ENCODE results near the gene AAK1. TPM values are rescaled to one million over a fixed set of nuclear protein-coding genes. Genes with fewer than 3 reads are reported as not detected.
"Not testable (repeated sequence)": the region's sequence is repeated elsewhere in the genome, so short reads cannot be mapped to it uniquely, and the experiment has no call there.

AAK1 gene
- polyA plus RNA-seq, 1 donor from 2014 or later: 26.7 TPM

GRCh38 chr2:69663860-69664259, 20.3 kb upstream of the AAK1 start:
- Histone ChIP-seq H3K27ac (ENCODE audit: low read length) (no peak overlapping the region), H3F3A (ENCODE audit: insufficient read depth, low read length, poor library complexity, severe bottlenecking) (no peaks in the 10 kb centered on the region), H4K20me1 (ENCODE audit: insufficient read depth) (no peaks in the 10 kb centered on the region), H3K79me2 (replicated peaks; ENCODE audit: insufficient read depth, low read length) (no peaks in the 10 kb centered on the region), H3K9me3 (ENCODE audit: low read length) (peaks cover 4% of the 10 kb centered on the region), H3K9me2 (ENCODE audit: insufficient read depth, low read length) (no peaks in the 10 kb centered on the region), H3K4me2 (ENCODE audit: low read length) (no peak overlapping the region), H3K9ac (ENCODE audit: low read length) (no peak overlapping the region), H3K4me3 (ENCODE audit: low read length) (no peak overlapping the region), H3K27me3 (ENCODE audit: insufficient read depth, low read depth, low read length) (no peaks in the 10 kb centered on the region), H2AFZ (ENCODE audit: low read depth, low read length) (no peak overlapping the region), H3K36me3 (ENCODE audit: insufficient read depth, low read length) (no peaks in the 10 kb centered on the region)
- TF ChIP-seq MXI1 (conservative IDR thresholded peaks at IDR 0.05; ENCODE audit: poor library complexity, severe bottlenecking) (no peak), POLR2AphosphoS5 (IDR thresholded peaks at IDR 0.05) (no peak), SMC3 (conservative IDR thresholded peaks at IDR 0.05; ENCODE audit: poor library complexity) (no peak), TAF1 (IDR thresholded peaks at IDR 0.05; ENCODE audit: low read depth) (no peak), RAD21 (conservative IDR thresholded peaks at IDR 0.05) (no peak), EP300 (conservative IDR thresholded peaks at IDR 0.05; ENCODE audit: poor library complexity, severe bottlenecking) (no peak), EZH2 (IDR thresholded peaks at IDR 0.05; ENCODE audit: borderline replicate concordance, insufficient read depth, low read length, poor library complexity, severe bottlenecking) (no peak)
- TF ChIP-seq, protein P1, sequence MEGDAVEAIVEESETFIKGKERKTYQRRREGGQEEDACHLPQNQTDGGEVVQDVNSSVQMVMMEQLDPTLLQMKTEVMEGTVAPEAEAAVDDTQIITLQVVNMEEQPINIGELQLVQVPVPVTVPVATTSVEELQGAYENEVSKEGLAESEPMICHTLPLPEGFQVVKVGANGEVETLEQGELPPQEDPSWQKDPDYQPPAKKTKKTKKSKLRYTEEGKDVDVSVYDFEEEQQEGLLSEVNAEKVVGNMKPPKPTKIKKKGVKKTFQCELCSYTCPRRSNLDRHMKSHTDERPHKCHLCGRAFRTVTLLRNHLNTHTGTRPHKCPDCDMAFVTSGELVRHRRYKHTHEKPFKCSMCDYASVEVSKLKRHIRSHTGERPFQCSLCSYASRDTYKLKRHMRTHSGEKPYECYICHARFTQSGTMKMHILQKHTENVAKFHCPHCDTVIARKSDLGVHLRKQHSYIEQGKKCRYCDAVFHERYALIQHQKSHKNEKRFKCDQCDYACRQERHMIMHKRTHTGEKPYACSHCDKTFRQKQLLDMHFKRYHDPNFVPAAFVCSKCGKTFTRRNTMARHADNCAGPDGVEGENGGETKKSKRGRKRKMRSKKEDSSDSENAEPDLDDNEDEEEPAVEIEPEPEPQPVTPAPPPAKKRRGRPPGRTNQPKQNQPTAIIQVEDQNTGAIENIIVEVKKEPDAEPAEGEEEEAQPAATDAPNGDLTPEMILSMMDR (IDR thresholded peaks at IDR 0.05; ENCODE audit: poor library complexity, severe bottlenecking): no peak
- TF ChIP-seq, protein P2, sequence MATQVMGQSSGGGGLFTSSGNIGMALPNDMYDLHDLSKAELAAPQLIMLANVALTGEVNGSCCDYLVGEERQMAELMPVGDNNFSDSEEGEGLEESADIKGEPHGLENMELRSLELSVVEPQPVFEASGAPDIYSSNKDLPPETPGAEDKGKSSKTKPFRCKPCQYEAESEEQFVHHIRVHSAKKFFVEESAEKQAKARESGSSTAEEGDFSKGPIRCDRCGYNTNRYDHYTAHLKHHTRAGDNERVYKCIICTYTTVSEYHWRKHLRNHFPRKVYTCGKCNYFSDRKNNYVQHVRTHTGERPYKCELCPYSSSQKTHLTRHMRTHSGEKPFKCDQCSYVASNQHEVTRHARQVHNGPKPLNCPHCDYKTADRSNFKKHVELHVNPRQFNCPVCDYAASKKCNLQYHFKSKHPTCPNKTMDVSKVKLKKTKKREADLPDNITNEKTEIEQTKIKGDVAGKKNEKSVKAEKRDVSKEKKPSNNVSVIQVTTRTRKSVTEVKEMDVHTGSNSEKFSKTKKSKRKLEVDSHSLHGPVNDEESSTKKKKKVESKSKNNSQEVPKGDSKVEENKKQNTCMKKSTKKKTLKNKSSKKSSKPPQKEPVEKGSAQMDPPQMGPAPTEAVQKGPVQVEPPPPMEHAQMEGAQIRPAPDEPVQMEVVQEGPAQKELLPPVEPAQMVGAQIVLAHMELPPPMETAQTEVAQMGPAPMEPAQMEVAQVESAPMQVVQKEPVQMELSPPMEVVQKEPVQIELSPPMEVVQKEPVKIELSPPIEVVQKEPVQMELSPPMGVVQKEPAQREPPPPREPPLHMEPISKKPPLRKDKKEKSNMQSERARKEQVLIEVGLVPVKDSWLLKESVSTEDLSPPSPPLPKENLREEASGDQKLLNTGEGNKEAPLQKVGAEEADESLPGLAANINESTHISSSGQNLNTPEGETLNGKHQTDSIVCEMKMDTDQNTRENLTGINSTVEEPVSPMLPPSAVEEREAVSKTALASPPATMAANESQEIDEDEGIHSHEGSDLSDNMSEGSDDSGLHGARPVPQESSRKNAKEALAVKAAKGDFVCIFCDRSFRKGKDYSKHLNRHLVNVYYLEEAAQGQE (IDR thresholded peaks at IDR 0.05; ENCODE audit: borderline replicate concordance): no peak

- H3K79me2 ChIP-seq (replicated peaks; ENCODE audit: insufficient read depth, low read length); H3K9me2 ChIP-seq (ENCODE audit: insufficient read depth, low read length); H3K9ac ChIP-seq (ENCODE audit: low read length); H3K4me2 ChIP-seq (ENCODE audit: low read length); H3K36me3 ChIP-seq (ENCODE audit: insufficient read depth, low read length); H3K27ac ChIP-seq (ENCODE audit: low read length); H3F3A ChIP-seq (ENCODE audit: insufficient read depth, low read length, poor library complexity, severe bottlenecking); H4K20me1 ChIP-seq (ENCODE audit: insufficient read depth); H3K27me3 ChIP-seq (ENCODE audit: insufficient read depth, low read depth, low read length); H2AFZ ChIP-seq (ENCODE audit: low read depth, low read length); H3K4me3 ChIP-seq (ENCODE audit: low read length); H3K9me3 ChIP-seq (ENCODE audit: low read length): not testable (repeated sequence)
Observed at GRCh38 chr2:69662547-69662946, 19.0 kb upstream of the AAK1 start.

DNA sequence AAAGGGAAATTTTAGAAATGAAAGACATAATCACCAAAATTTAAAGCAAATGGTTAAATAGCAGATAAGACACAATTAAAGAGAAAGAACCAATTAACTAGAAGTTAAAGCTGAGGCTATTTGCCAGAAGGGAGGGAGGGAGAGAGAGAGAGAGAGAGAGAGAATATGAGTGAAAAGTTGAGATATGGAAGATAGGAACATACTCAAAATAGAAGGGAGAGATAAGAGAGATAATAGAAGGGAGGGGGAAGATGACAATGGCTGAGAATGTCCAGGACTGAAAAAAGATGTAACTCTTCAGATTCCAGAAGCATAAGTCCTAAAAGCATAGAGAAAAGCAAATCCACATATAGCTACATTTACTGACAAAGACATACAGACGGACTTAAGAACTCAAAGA, 17.1 kb upstream of the AAK1 start:
- H3K27ac ChIP-seq (ENCODE audit: low read length): no peak overlapping the region
- H4K20me1 ChIP-seq (ENCODE audit: insufficient read depth): no peaks in the 10 kb centered on the region
- H3F3A ChIP-seq (ENCODE audit: insufficient read depth, low read length, poor library complexity, severe bottlenecking): no peaks in the 10 kb centered on the region
- no peak overlapping the region for H2AFZ ChIP-seq (ENCODE audit: low read depth, low read length)
- H3K9me2 ChIP-seq (ENCODE audit: insufficient read depth, low read length): no peaks in the 10 kb centered on the region
- no peak overlapping the region for H3K9ac ChIP-seq (ENCODE audit: low read length)
- H3K9me3 ChIP-seq (ENCODE audit: low read length): peaks cover 4% of the 10 kb centered on the region
- no peaks in the 10 kb centered on the region for H3K36me3 ChIP-seq (ENCODE audit: insufficient read depth, low read length)
- H3K27me3 ChIP-seq (ENCODE audit: insufficient read depth, low read depth, low read length): no peaks in the 10 kb centered on the region
- no peak overlapping the region for H3K4me2 ChIP-seq (ENCODE audit: low read length)
- H3K4me3 ChIP-seq (ENCODE audit: low read length): no peak overlapping the region
- no peaks in the 10 kb centered on the region for H3K79me2 ChIP-seq (replicated peaks; ENCODE audit: insufficient read depth, low read length)
- TF ChIP-seq POLR2AphosphoS5 (IDR thresholded peaks at IDR 0.05) (no peak), SMC3 (conservative IDR thresholded peaks at IDR 0.05; ENCODE audit: poor library complexity) (no peak), EZH2 (IDR thresholded peaks at IDR 0.05; ENCODE audit: borderline replicate concordance, insufficient read depth, low read length, poor library complexity, severe bottlenecking) (no peak), TAF1 (IDR thresholded peaks at IDR 0.05; ENCODE audit: low read depth) (no peak), RAD21 (conservative IDR thresholded peaks at IDR 0.05) (no peak), EP300 (conservative IDR thresholded peaks at IDR 0.05; ENCODE audit: poor library complexity, severe bottlenecking) (no peak), MXI1 (conservative IDR thresholded peaks at IDR 0.05; ENCODE audit: poor library complexity, severe bottlenecking) (no peak)
- TF ChIP-seq, protein P1 (IDR thresholded peaks at IDR 0.05; ENCODE audit: poor library complexity, severe bottlenecking): no peak
- TF ChIP-seq, protein P2 (IDR thresholded peaks at IDR 0.05; ENCODE audit: borderline replicate concordance): no peak

Measured in neural cell (in vitro differentiated cells).